RWPE2 (cell line): Measurements from ENCODE around the gene PARN.

Source experiments
- ATAC-seq: fragments of 200-7000 bp; cut with Tn5 transposase; 3 replicates; pipeline ENCODE4 v1.9.1; 2021; ENCODE audit warnings: low read depth
- DNase-seq: peaks from one replicate; pipeline ENCODE4 v3.0.0-alpha.2; 2020; ENCODE audit warnings: low spot score
- H3K27ac ChIP-seq: fragments of 450-650 bp; 2 replicates; pipeline ENCODE4 v1.5.1; 2017; ENCODE audit warnings: mild to moderate bottlenecking; ENCODE audit not compliant: poor library complexity, severe bottlenecking
- H3K27me3 ChIP-seq: fragments of 250-450 bp; sonication (Bioruptor Pico); 2 replicates; pipeline ENCODE4 v1.5.1; 2021; ENCODE audit warnings: mild to moderate bottlenecking, moderate library complexity; ENCODE audit not compliant: insufficient read depth, poor library complexity, severe bottlenecking
- H3K36me3 ChIP-seq: fragments of 250-450 bp; sonication (Bioruptor Pico); 2 replicates; pipeline ENCODE4 v1.5.1; 2020; ENCODE audit warnings: low read depth, mild to moderate bottlenecking, moderate library complexity
- H3K4me1 ChIP-seq: fragments of 250-450 bp; sonication (Bioruptor Pico); 2 replicates; pipeline ENCODE4 v1.5.1; 2021; ENCODE audit warnings: mild to moderate bottlenecking, moderate library complexity; ENCODE audit not compliant: insufficient read depth, poor library complexity, severe bottlenecking
- H3K4me3 ChIP-seq: fragments of 250-450 bp; sonication (Bioruptor Pico); 2 replicates; pipeline ENCODE4 v1.5.1; 2021; ENCODE audit warnings: mild to moderate bottlenecking, moderate library complexity; ENCODE audit not compliant: severe bottlenecking
- H3K9me3 ChIP-seq: fragments of 250-450 bp; sonication (Bioruptor Pico); 2 replicates; pipeline ENCODE4 v1.5.1; 2021; ENCODE audit warnings: mild to moderate bottlenecking, moderate library complexity; ENCODE audit not compliant: severe bottlenecking
- CTCF ChIP-seq: fragments of 450-650 bp; IDR thresholded peaks from one replicate; pipeline ENCODE4 v1.5.1; 2017; ENCODE audit warnings: mild to moderate bottlenecking, moderate library complexity; ENCODE audit not compliant: poor library complexity, severe bottlenecking

Gene PARN

DNA sequence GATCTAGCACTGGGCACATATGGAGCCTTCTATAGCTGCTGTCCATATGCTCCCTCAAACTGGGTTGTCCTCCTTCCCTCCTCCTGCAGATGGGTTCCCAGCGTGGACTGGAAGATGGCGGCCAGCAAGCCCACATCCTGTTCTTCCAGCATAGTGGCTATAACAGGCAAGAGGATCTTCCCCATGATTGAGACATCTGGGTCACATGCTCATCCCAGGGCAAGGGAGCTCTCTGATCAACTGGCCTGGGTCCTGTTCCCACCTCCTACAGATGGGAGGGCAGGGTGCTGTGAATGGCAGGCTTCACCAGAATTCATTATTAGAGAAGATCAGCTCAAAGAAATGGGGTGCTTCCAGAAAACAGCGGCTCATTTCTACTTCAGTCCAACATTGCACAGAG, 210.2 kb downstream of the PARN start:
- DNase-seq (no peak), ATAC-seq (no peak)
- Histone ChIP-seq H3K4me1 (peaks cover 5% of the 10 kb centered on the region), H3K4me3 (no peak overlapping the region), H3K27ac (no peak overlapping the region), H3K27me3 (no peaks in the 10 kb centered on the region), H3K36me3 (no peaks in the 10 kb centered on the region), H3K9me3 (no peaks in the 10 kb centered on the region)
- no peak for TF ChIP-seq CTCF

- no peak overlapping the region for H3K27ac ChIP-seq
Measured at GRCh38 chr16:14418795-14419225, 211.2 kb downstream of the PARN start.

GRCh38 chr16:14416184-14416583, 213.9 kb downstream of the PARN start:
- Histone ChIP-seq H3K27ac (no peak overlapping the region), H3K36me3 (no peaks in the 10 kb centered on the region), H3K4me3 (no peak overlapping the region), H3K27me3 (no peaks in the 10 kb centered on the region), H3K4me1 (no peaks in the 10 kb centered on the region), H3K9me3 (no peaks in the 10 kb centered on the region)
- no peak for TF ChIP-seq CTCF
- no peak for DNase-seq
- no peak for ATAC-seq

More at GRCh38 chr16:14418795-14419225, 211.2 kb downstream of the PARN start:
- H3K27me3 ChIP-seq, result no peaks in the 10 kb centered on the region
- no peak for TF ChIP-seq CTCF
- ATAC-seq, result no peak
- H3K36me3 ChIP-seq, result no peaks in the 10 kb centered on the region
- DNase-seq, result no peak
- no peak overlapping the region for H3K4me3 ChIP-seq
- peaks cover 5% of the 10 kb centered on the region for H3K4me1 ChIP-seq
- no peaks in the 10 kb centered on the region for H3K9me3 ChIP-seq

- ATAC-seq, result no peak
- Histone ChIP-seq H3K36me3 (no peaks in the 10 kb centered on the region), H3K27ac (no peak overlapping the region), H3K4me1 (no peaks in the 10 kb centered on the region), H3K4me3 (no peak overlapping the region), H3K9me3 (no peaks in the 10 kb centered on the region), H3K27me3 (no peaks in the 10 kb centered on the region)
- no peak for DNase-seq
- TF ChIP-seq CTCF, result no peak
Measured at GRCh38 chr16:14415291-14415690, 214.8 kb downstream of the PARN start.

GRCh38 chr16:14409563-14409962, 220.5 kb downstream of the PARN start:
- H3K4me3 ChIP-seq, result no peak overlapping the region
- DNase-seq (peak; percentile 73), ATAC-seq (peak; percentile 96)
- peak overlapping the region; percentile 8 for H3K27ac ChIP-seq
- H3K27me3 ChIP-seq, result no peaks in the 10 kb centered on the region
- H3K9me3 ChIP-seq, result no peaks in the 10 kb centered on the region
- no peaks in the 10 kb centered on the region for H3K4me1 ChIP-seq
- no peaks in the 10 kb centered on the region for H3K36me3 ChIP-seq
- no peak for TF ChIP-seq CTCF
